Muscle of back (tissue), 11 donors: ENCODE measurements around the gene LARGE1. TPM values are rescaled to one million over a fixed set of nuclear protein-coding genes. Genes with fewer than 3 reads are reported as not detected.

Experiments
- DNase-seq, 3 donors: peaks; one replicate each; pipeline versions ENCODE4 v3.0.0 to v3.0.0-alpha.2; 2013
- polyA plus RNA-seq, 10 donors: library from polyadenylated mRNA; unstranded; fragments of 120-200 nt; gene quantifications; one replicate each; pipeline ENCODE4 v1.2.1, GENCODE V29; 2013; ENCODE audit not compliant: insufficient read length in 10 of 10

LARGE1 gene
- polyA plus RNA-seq, 10 donors = 8.4 to 12.9 (median 10.3) TPM

DNA sequence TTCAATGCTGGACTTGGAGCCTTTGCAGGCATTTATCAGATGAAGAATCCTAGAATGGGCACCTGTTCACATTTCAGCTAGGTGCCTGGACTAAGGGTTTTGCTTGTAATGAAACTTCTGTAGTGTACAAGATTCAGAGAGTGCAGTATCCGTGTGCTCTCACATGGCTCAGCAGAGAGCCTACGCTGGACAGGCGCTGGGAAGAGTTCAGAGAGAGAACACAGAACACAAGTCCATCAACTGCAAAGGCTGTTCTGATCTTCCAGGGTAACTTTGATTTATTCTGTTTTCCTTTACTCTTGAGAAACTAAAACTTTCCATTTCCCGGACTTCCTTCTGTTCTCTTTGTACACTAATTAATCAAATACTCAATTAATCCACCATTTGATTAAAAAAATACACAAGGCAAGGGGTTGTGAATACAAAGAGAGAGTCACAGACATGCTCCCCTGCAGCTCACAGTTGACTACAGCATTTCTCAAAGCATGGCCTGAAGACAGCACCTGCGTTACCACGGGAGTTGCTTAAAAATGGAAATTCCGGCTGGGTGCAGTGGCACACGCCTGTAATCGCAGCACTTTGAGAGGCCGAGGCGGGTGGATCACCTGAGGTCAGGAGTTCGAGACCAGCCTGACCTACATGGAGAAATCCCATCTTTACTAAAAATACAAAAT lies 393.7 kb downstream of the LARGE1 start:
- DNase-seq = no peak

DNA sequence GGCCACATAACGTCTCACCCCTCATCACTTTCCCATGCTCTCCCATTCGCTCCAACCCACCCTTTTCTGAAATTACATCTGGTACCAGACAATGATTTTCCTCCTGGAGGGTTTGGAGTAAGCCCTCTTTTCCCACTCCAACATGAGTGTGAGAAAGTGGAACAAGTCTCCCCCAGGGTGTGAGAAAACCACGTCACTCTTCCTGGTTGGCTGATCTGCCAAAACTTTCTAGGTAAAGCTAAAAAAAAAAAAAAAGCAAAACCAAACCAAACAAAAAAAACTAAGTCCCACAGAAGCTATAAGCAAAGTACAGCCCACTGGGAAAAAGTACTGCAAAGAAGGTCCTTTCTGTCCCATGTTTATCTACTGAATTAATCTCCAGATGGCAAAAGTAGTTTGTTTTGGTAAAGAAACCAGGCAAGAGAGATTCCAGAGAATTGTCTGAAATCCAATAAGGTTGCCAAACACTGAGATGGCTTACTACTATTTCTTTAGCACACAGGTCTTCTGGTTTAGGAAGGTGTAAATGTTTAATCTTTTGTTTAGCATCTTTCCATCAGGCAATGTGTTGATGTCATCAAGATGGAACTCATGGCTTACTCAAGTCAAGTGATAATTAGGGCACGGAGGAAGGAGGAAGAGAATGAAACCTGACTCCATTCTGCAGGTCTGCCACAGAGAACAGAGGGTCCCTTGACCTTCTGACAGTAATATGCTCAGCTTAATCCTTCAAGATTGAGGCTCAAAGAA lies 395.6 kb downstream of the LARGE1 start:
- DNase-seq = no peak

DNA sequence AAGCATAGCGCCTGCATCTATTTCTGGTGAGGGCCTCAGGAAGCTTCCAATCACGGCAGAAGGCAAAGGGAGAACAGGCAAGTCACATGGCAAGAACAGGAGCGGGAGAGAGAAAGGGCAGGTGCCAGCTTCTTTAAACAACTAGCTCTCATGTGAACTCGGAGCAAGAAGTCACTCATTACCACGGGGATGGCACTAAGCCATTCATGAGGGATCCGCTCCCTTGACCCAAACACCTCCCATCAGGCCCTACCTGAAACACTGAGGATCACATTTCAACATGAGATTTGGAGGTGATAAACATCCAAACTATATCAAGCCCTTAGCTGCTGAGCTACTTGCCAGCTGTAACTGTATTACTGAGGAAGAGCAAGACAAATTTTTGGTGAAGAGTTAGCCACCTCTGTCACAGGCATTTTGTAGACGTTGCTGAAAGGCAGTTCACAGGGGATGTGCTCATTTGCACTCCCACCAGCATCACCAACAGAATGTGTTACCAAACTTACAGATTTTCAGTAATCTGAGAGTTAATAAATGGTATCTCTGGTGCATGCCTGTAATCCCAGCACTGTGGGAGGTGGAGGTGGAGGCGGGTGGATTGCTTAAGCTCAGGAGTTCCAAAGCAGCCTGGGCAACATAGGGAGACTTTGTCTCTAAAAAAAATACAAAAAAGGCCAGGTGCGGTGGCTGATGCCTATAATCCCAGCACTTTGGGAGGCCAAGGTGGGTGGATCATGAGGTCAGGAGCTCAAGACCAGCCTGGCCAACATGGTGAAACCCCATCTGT lies 398.2 kb downstream of the LARGE1 start:
- no peak for DNase-seq

GRCh38 chr22:33520904-33521780 lies 399.1 kb downstream of the LARGE1 start:
- DNase-seq = no peak

DNA sequence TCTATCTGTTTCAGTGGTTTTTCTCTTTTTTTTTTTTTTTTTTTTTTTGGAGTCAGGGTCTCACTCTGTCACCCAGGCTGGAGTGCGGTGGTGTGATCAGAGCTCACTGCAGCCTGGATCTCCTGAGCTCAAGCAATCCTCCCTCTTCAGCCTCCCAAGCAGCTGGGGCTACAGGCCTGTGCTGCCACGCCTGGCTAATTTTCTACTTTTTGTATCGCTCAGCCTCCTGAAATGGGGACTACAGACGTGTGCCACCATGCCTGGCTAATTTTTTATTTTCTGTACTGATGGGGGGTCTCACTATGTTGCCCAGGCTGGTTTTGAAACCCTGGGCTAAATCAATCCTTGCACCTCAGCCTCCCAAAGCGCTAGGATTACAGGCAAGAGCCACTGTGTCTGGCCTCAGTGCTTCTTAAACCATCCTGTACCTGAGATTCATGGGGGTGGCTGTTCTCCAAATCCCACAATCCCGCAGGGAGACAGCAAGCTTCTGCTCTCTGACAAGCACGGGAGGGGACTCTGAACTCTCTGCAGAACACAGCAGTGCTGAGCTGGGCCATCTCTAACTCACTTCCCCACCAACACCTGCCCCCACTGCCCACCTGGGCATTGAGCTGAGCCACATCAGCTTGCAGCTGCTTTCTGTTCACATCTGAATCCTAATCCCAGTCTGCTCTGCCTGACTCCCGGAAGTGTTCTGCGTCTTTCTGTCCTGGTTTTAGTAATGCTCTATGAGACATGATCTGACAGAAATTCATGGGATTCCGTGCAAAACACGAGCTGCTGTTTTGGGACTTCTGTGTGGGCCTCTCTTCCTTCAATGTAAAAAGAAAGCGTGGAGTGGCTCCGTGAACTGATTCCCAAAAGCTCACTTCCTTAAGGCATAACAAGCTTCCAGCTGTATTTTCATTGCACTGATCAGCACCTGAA lies 400.0 kb downstream of the LARGE1 start:
- DNase-seq = no peak

- DNase-seq = peak; percentile 38 to 90 (median 75)
Observed at GRCh38 chr22:33519071-33519973, 401.0 kb downstream of the LARGE1 start.

DNA sequence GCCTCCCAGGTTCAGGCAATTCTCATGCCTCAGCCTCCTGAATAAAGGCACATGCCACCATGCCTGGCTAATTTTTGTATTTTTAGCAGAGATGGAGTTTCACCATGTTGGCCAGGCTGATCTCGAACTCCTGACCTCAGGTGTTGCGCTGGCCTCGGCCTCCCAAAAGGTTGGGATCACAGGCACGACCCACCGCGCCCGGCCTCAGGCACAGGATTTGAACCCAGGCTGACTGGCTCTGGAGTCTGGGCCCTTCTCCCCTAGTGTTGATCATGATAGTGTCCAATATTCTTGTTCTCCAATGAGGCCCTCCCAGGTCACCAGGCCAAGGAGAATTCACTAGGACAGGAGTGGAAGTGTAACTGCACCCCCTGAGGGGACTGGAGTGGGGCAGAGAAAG lies 401.9 kb downstream of the LARGE1 start:
- DNase-seq = no peak

DNA sequence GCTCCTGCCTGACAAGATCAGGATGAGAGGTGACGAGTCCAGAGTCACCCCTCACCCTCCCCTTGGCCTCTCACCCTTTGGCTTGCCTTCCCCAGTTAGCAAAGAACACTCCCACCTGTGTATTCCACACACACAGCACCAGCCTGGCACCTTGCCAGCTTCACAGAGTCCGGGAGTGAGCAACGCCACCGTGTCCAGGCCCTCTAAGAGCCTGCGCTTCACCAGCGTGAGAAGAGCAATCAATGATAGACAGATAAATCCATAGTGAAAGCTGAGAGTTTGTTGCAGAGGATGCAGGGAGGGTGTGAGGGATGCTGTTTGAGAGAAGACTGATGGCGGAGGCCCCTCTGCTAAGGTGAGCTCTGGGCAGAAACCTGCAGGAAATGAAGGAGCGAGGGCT lies 404.5 kb downstream of the LARGE1 start:
- DNase-seq = no peak

GRCh38 chr22:33513388-33514338 lies 406.6 kb downstream of the LARGE1 start:
- peak in 1 of 3 donors; percentile 24 for DNase-seq

DNA sequence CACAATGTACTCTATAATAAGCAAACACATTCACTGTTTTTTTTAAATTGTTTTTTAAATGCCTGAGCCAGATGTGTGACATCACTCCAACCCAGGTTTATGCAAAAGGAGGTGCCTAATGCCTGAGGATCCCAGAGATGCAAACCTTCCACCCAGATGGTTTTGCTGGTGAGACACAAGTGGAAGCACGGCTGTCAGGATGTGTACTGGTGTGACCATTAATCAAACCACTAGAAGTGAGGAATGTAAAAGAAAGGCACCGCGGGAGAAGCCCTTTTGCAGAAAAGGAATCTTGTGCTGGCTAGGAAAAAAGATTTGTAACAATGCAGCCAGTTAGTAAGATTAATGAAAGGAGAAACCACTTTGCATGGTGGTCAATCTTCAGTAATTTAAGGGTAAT lies 407.4 kb downstream of the LARGE1 start:
- DNase-seq = no peak

DNA sequence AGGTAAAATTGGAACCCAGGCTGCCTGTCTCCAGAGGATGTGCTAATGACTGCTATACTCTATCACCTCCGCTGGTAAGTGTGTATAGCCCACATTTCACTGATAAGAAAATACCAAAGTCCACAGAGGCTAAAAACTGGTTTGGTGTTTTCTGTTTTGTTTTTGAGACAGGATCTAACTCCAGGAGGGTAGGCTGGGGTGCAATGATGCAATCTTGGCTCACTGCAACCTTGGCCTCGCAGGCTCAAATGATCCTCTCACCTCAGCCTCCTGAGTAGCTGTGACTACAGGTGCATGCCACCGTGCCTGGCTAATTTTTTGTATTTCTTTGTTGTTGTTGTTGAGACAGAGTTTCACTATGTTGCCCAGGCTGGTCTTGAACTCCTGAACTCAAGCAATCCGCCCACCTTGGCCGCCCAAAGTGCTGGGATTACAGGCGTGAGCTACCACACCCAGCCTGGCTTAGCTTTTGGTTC lies 409.8 kb downstream of the LARGE1 start:
- no peak for DNase-seq

DNA sequence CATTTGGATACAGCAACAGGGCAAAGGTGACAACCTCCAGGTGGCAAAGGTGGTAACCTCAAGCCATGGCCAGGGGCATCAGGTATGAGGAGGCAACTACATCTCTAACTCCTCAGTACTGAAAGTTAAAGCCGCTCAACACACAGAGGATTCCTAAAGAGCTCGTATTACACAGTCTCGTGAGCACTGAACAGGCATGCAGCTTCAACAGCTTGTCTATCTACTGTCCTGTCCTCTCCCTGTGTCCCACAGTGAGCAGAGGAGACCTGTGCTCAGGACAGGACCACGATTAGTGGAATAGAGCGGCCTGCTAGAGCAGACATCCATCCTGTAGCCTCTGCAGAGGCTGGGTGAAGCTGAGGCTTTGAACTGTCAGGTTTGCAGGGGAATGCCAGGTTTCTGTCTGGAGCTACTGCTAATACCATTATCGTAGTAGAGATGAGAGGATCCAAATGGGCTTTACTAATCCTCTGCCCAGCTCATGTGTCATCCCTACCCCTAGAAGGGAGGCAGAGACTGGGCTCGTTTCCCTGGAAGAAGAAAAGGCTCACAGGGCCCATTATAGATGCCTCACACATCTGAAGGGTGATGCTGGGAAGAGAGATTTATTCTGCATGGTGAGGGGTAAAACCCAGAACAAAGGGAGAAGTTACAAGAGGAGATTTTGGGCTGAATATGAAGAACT lies 415.2 kb downstream of the LARGE1 start:
- no peak for DNase-seq

DNA sequence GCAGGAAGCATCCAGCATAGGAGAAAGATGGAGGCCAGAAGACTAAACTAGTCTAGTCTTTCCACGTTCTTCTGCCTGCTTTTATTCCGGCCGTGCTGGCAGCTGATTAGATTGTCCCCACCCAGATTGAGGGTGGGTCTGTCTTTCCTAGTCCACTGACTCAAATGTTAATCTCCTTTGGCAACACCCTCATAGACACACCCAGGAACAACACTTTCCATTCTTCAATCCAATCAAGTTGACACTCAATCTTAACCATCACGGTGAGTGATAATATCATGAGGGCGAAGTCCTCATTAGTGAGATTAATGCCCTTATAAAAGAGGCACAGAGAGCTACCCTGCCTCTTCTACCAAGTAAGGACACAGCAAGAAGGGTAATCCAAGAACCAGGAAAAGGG lies 424.2 kb downstream of the LARGE1 start:
- no peak for DNase-seq

GRCh38 chr22:33493476-33494205 lies 426.6 kb downstream of the LARGE1 start:
- DNase-seq = no peak

- DNase-seq = peak in 1 of 3 donors; percentile 60
Observed at GRCh38 chr22:33492210-33492651, 428.0 kb downstream of the LARGE1 start.

GRCh38 chr22:33487041-33487716 lies 433.1 kb downstream of the LARGE1 start:
- DNase-seq = no peak
